ENCODE measurements around the gene CTNND2. TPM values are rescaled to one million over a fixed set of nuclear protein-coding genes. Genes with fewer than 3 reads are reported as not detected.

CTNND2 gene
- total RNA-seq, 6 donors from 2014 or later, result 1.1 to 12.4 (median 3.2) TPM

DNA sequence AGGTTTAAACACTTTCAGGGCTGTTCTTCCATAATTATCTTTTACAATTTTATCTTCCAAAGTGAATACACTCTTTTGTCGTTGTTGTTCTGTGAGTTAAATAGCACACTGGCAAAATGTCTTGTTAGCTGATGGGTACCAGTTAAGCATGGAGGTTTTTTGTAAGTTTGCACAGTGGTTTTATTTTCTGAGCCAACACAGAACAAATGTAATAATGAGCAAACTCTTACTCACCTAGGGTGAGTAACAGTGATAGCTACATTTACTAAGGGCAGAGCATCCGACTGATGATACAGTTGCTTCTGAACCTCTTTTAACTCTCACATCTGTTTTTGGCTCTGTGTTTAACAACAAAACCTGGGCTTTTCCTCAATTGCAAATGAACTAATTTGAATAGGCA lies 103.2 kb downstream of the CTNND2 start:
- WGBS, 2 donors, result 81 to 86% methylated on average over 2 of the region's 2 CpGs

DNA sequence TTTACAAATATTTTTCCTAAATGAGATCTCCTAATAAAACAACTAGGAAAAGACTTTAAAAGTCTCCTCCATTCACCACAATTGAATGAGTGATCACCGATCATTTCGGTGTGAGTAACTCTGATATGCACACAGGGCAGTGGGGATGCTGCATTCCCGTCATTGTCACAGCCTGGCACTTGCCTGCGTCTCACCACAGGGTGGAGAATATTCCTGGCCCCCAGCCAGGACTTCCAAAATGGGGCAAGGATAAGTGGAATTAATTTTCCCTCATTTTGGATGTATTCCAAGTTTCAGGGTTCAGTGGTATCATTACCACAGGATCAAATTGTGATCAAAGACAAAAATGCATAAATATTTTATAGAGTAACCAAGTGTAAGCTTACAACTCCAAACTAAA lies 107.1 kb downstream of the CTNND2 start:
- Histone ChIP-seq H3K27me3 (no peaks in the 10 kb centered on the region), H3K4me1 (no peaks in the 10 kb centered on the region), H3K27ac (no peak overlapping the region), H3K36me3 (no peaks in the 10 kb centered on the region), H3K9me3 (no peaks in the 10 kb centered on the region), H3K4me3 (no peak overlapping the region)
- 61% methylated on average over 3 to 4 of the region's 4 CpGs for WGBS, 2 donors
- ATAC-seq (ENCODE audit: low FRiP score in 2 of 2), result no peak
- TF ChIP-seq, protein P1, sequence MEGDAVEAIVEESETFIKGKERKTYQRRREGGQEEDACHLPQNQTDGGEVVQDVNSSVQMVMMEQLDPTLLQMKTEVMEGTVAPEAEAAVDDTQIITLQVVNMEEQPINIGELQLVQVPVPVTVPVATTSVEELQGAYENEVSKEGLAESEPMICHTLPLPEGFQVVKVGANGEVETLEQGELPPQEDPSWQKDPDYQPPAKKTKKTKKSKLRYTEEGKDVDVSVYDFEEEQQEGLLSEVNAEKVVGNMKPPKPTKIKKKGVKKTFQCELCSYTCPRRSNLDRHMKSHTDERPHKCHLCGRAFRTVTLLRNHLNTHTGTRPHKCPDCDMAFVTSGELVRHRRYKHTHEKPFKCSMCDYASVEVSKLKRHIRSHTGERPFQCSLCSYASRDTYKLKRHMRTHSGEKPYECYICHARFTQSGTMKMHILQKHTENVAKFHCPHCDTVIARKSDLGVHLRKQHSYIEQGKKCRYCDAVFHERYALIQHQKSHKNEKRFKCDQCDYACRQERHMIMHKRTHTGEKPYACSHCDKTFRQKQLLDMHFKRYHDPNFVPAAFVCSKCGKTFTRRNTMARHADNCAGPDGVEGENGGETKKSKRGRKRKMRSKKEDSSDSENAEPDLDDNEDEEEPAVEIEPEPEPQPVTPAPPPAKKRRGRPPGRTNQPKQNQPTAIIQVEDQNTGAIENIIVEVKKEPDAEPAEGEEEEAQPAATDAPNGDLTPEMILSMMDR (IDR thresholded peaks at IDR 0.05), result no peak
- TF ChIP-seq EP300 (IDR thresholded peaks at IDR 0.05), result no peak
- no peak for TF ChIP-seq POLR2A (IDR thresholded peaks at IDR 0.05)
- no peak for TF ChIP-seq POLR2AphosphoS5 (IDR thresholded peaks at IDR 0.05)
- no peak for DNase-seq

More for the DNA sequence above, 103.2 kb downstream of the CTNND2 start:
- DNase-seq, result no peak
- TF ChIP-seq EP300 (IDR thresholded peaks at IDR 0.05) (no peak), POLR2AphosphoS5 (IDR thresholded peaks at IDR 0.05) (no peak), POLR2A (IDR thresholded peaks at IDR 0.05) (no peak)
- TF ChIP-seq, protein P1 (IDR thresholded peaks at IDR 0.05), result no peak
- no peak overlapping the region for H3K4me3 ChIP-seq
- no peak for ATAC-seq (ENCODE audit: low FRiP score in 2 of 2)
- H3K9me3 ChIP-seq, result no peaks in the 10 kb centered on the region
- H3K27ac ChIP-seq, result no peak overlapping the region
- no peaks in the 10 kb centered on the region for H3K36me3 ChIP-seq
- H3K4me1 ChIP-seq, result no peaks in the 10 kb centered on the region
- no peaks in the 10 kb centered on the region for H3K27me3 ChIP-seq

GRCh38 chr5:11793396-11793795 lies 110.8 kb downstream of the CTNND2 start:
- no peaks in the 10 kb centered on the region for H3K36me3 ChIP-seq
- 69 to 89% methylated on average over 1 of the region's 1 CpG for WGBS, 2 donors
- no peak overlapping the region for H3K4me3 ChIP-seq
- no peak for ATAC-seq (ENCODE audit: low FRiP score in 2 of 2)
- DNase-seq, result no peak
- no peaks in the 10 kb centered on the region for H3K9me3 ChIP-seq
- no peak for TF ChIP-seq POLR2A (IDR thresholded peaks at IDR 0.05)
- no peak for TF ChIP-seq POLR2AphosphoS5 (IDR thresholded peaks at IDR 0.05)
- TF ChIP-seq EP300 (IDR thresholded peaks at IDR 0.05), result no peak
- TF ChIP-seq, protein P1 (IDR thresholded peaks at IDR 0.05), result no peak
- no peaks in the 10 kb centered on the region for H3K27me3 ChIP-seq
- no peak overlapping the region for H3K27ac ChIP-seq
- H3K4me1 ChIP-seq, result no peaks in the 10 kb centered on the region

- 58 to 67% methylated on average over 3 of the region's 3 CpGs for WGBS, 2 donors
- TF ChIP-seq POLR2AphosphoS5 (IDR thresholded peaks at IDR 0.05) (no peak), POLR2A (IDR thresholded peaks at IDR 0.05) (no peak), EP300 (IDR thresholded peaks at IDR 0.05) (no peak)
- TF ChIP-seq, protein P1 (IDR thresholded peaks at IDR 0.05), result no peak
- no peaks in the 10 kb centered on the region for H3K4me1 ChIP-seq
These were observed 111.6 kb downstream of the CTNND2 start for GRCh38 chr5:11792621-11793020.

DNA sequence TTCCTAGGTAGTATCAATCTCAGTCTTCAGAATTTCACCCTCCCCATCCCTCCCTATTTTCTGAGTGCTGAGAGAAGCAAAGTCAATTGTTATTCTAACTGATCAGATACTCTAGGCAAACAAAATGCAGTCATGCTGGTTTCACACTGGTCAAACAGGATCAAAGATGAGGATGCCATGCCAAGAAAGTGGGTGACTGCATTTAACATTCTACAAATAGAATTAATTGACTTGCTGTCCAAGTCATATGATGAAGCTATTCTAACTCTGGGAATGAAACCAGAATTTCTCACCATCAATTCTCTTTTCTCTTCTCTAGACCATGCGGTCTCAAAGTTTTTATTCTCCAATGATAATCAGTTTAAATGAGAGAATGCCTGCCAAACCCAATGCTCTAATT lies 112.5 kb downstream of the CTNND2 start:
- H3K4me1 ChIP-seq, result no peaks in the 10 kb centered on the region
- H3K4me3 ChIP-seq, result no peak overlapping the region
- no peak for ATAC-seq (ENCODE audit: low FRiP score in 2 of 2)
- H3K27ac ChIP-seq, result no peak overlapping the region
- no peak for DNase-seq
- WGBS, 2 donors, result 85 to 88% methylated on average over 1 of the region's 1 CpG
- H3K9me3 ChIP-seq, result no peaks in the 10 kb centered on the region
- no peaks in the 10 kb centered on the region for H3K27me3 ChIP-seq
- no peak for TF ChIP-seq EP300 (IDR thresholded peaks at IDR 0.05)
- TF ChIP-seq POLR2AphosphoS5 (IDR thresholded peaks at IDR 0.05), result no peak
- TF ChIP-seq, protein P1 (IDR thresholded peaks at IDR 0.05), result no peak
- no peak for TF ChIP-seq POLR2A (IDR thresholded peaks at IDR 0.05)
- H3K36me3 ChIP-seq, result no peaks in the 10 kb centered on the region

More at GRCh38 chr5:11792621-11793020, 111.6 kb downstream of the CTNND2 start:
- no peak for ATAC-seq (ENCODE audit: low FRiP score in 2 of 2)
- Histone ChIP-seq H3K4me3 (no peak overlapping the region), H3K9me3 (no peaks in the 10 kb centered on the region), H3K36me3 (no peaks in the 10 kb centered on the region), H3K27me3 (no peaks in the 10 kb centered on the region), H3K27ac (no peak overlapping the region)
- DNase-seq, result no peak
